ENCODE measurements around the gene CEBPZOS. TPM values are rescaled to one million over a fixed set of nuclear protein-coding genes. Genes with fewer than 3 reads are reported as not detected.

Gene CEBPZOS
- total and polyA plus RNA-seq, 4 donors: 19.5 to 59.4 (median 29.6) TPM

- TF ChIP-seq CTCF (IDR thresholded peaks at IDR 0.05; ENCODE audit: control extremely low read depth, extremely low read depth): no peak
- WGBS, 2 donors: 89 to 90% methylated on average over 5 of the region's 5 CpGs
- Histone ChIP-seq H3K27ac (ENCODE audit: low read depth in 1 of 2, low read length in 1 of 2) (no peak overlapping the region), H3K27me3 (ENCODE audit: control insufficient read depth in 3 of 3, insufficient read depth in 3 of 3, low read length in 2 of 3) (no peaks in the 10 kb centered on the region), H3K9me3 (ENCODE audit: control insufficient read depth in 4 of 4, insufficient read depth in 3 of 4, low read length in 3 of 4) (no peaks in the 10 kb centered on the region), H3K36me3 (ENCODE audit: control insufficient read depth in 4 of 4, insufficient read depth in 4 of 4, low read length in 4 of 4) (peaks cover under 1 to 11% (median 3%) of the 10 kb centered on the region in 4 donors), H3K4me3 (no peak overlapping the region), H3K9ac (ENCODE audit: insufficient read depth in 1 of 2, low read length in 2 of 2) (no peak overlapping the region), H3K4me1 (ENCODE audit: control insufficient read depth in 5 of 5, insufficient read depth in 5 of 5, low read length in 5 of 5) (peaks cover 0 to 18% (median 3%) of the 10 kb centered on the region in 5 donors)
- ATAC-seq (ENCODE audit: insufficient read depth, low FRiP score) (no peak), DNase-seq (no peak)
These were observed 43.1 kb upstream of the CEBPZOS start for GRCh38 chr2:37153224-37153623.

- H3K9ac ChIP-seq (ENCODE audit: insufficient read depth in 1 of 2, low read length in 2 of 2): no peak overlapping the region
- no peaks in the 10 kb centered on the region for H3K27me3 ChIP-seq (ENCODE audit: control insufficient read depth in 3 of 3, insufficient read depth in 3 of 3, low read length in 2 of 3)
- H3K36me3 ChIP-seq (ENCODE audit: control insufficient read depth in 4 of 4, insufficient read depth in 4 of 4, low read length in 4 of 4): peaks cover 0 to 8% (median 3%) of the 10 kb centered on the region in 4 donors
- no peak overlapping the region for H3K27ac ChIP-seq (ENCODE audit: low read depth in 1 of 2, low read length in 1 of 2)
- 75 to 87% methylated on average over 4 of the region's 4 CpGs for WGBS, 2 donors
- peaks cover 0 to 18% (median 3%) of the 10 kb centered on the region in 5 donors for H3K4me1 ChIP-seq (ENCODE audit: control insufficient read depth in 5 of 5, insufficient read depth in 5 of 5, low read length in 5 of 5)
- TF ChIP-seq CTCF (IDR thresholded peaks at IDR 0.05; ENCODE audit: control extremely low read depth, extremely low read depth): no peak
- ATAC-seq (ENCODE audit: insufficient read depth, low FRiP score) (no peak), DNase-seq (no peak)
- no peaks in the 10 kb centered on the region for H3K9me3 ChIP-seq (ENCODE audit: control insufficient read depth in 4 of 4, insufficient read depth in 3 of 4, low read length in 3 of 4)
- H3K4me3 ChIP-seq: no peak overlapping the region
These were observed 41.5 kb upstream of the CEBPZOS start for GRCh38 chr2:37154785-37155184.

- no peak for TF ChIP-seq CTCF (IDR thresholded peaks at IDR 0.05; ENCODE audit: control extremely low read depth, extremely low read depth)
- Histone ChIP-seq H3K27me3 (ENCODE audit: control insufficient read depth in 3 of 3, insufficient read depth in 3 of 3, low read length in 2 of 3) (no peaks in the 10 kb centered on the region), H3K9me3 (ENCODE audit: control insufficient read depth in 4 of 4, insufficient read depth in 3 of 4, low read length in 3 of 4) (no peaks in the 10 kb centered on the region), H3K27ac (ENCODE audit: low read depth in 1 of 2, low read length in 1 of 2) (peak overlapping the region; percentile 81 to 88), H3K4me3 (peak overlapping the region; percentile 70), H3K9ac (ENCODE audit: insufficient read depth in 1 of 2, low read length in 2 of 2) (peak overlapping the region; percentile 67 to 69), H3K36me3 (ENCODE audit: control insufficient read depth in 4 of 4, insufficient read depth in 4 of 4, low read length in 4 of 4) (peaks cover 0 to 8% (median 3%) of the 10 kb centered on the region in 4 donors), H3K4me1 (ENCODE audit: control insufficient read depth in 5 of 5, insufficient read depth in 5 of 5, low read length in 5 of 5) (peaks cover 0 to 18% (median 3%) of the 10 kb centered on the region in 5 donors)
- ATAC-seq (ENCODE audit: insufficient read depth, low FRiP score) (peak; percentile 42), DNase-seq (peak; percentile 65 to 82 (median 82))
- WGBS, 2 donors: 0 to 1% methylated on average over 27 of the region's 27 CpGs
These were observed 40.0 kb upstream of the CEBPZOS start for GRCh38 chr2:37156071-37156856.

All from lung (tissue), 12 donors.